K562 (cell line): ENCODE results near the gene ZNF219. TPM values are rescaled to one million over a fixed set of nuclear protein-coding genes. Genes with fewer than 3 reads are reported as not detected.

Experiments
- ATAC-seq: fragments of 200-7000 bp; cut with Tn5 transposase; 3 replicates; pipeline ENCODE4 v1.9.1; 2020; ENCODE audit warnings: moderate library complexity
- BruUV-seq: library from RNA; stranded (reverse); fragments of 400-500 nt; replicated peaks from 2 replicates; lab custom pipeline; 2021; lab: Mats Ljungman, UMichigan
- CTCF ChIA-PET: fragments of 300-600 bp; formaldehyde crosslinking; extraction: SDS; loops from one replicate; lab custom pipeline; 2021; ENCODE audit warnings: low intra/inter-chr PET ratio; lab: Yijun Ruan, JAX
- POLR2A ChIA-PET: fragments of 300-600, 350-650 bp; sonication (Branson Sonifier 250); formaldehyde crosslinking; extraction: SDS; loops from one replicate; lab custom pipeline; 2021; ENCODE audit warnings: antibody characterized with exemption, inconsistent platforms; lab: Yijun Ruan, JAX
- DNase-seq, 4 experiments: peaks; one replicate each; pipeline versions ENCODE4 v3.0.0 to v3.0.0-alpha.2; 2011 to 2018; ENCODE audit warnings: low spot score in 3 of 4, mixed read lengths in 3 of 4; ENCODE audit errors: extremely low read depth in 1 of 4
- FAIRE-seq: peaks from 2 replicates; lab custom pipeline; 2011; peaks lifted over from hg19 to GRCh38; lab: Jason Lieb, UNC
- H2AFZ ChIP-seq: 2 replicates; pipeline ENCODE4 v1.6.0; 2011; ENCODE audit warnings: low read depth, low read length, control low read depth, inconsistent platforms
- H3K27ac ChIP-seq: fragments of 200-600 bp; 3 replicates; pipeline ENCODE4 v1.8.0; 2011; ENCODE audit warnings: low read depth, mild to moderate bottlenecking, control low read depth, inconsistent platforms, low read length, moderate library complexity, mixed read lengths; ENCODE audit errors: extremely low read depth
- H3K27me3 ChIP-seq, 2 experiments: fragments of 300-600 bp in 1 of 2; 2 replicates in 1 of 2; 3 replicates in 1 of 2; pipeline versions ENCODE4 v1.6.0 to v1.8.0; 2011; ENCODE audit warnings: inconsistent platforms in 2 of 2, low read length in 2 of 2, mild to moderate bottlenecking in 1 of 2, mixed read lengths in 1 of 2, moderate library complexity in 1 of 2; ENCODE audit not compliant: control insufficient read depth in 2 of 2, insufficient read depth in 2 of 2
- H3K36me3 ChIP-seq: fragments of 300-600 bp; 3 replicates; pipeline ENCODE4 v1.8.0; 2011; ENCODE audit warnings: mild to moderate bottlenecking, low read length, inconsistent platforms; ENCODE audit not compliant: control insufficient read depth, insufficient read depth
- H3K4me1 ChIP-seq, 2 experiments: fragments of 200-600 bp in 1 of 2; replicated peaks in 1 of 2; 2 replicates in 1 of 2; 3 replicates in 1 of 2; pipeline versions ENCODE4 v1.5.1 to v1.8.0; 2011; ENCODE audit warnings: inconsistent platforms in 2 of 2, low read length in 2 of 2, mild to moderate bottlenecking in 1 of 2, mixed read lengths in 1 of 2, moderate library complexity in 1 of 2; ENCODE audit not compliant: control insufficient read depth in 2 of 2, insufficient read depth in 2 of 2
- H3K4me2 ChIP-seq: 2 replicates; pipeline ENCODE4 v1.6.1; 2011; ENCODE audit warnings: low read length, control low read depth, inconsistent platforms, mixed read lengths; ENCODE audit not compliant: insufficient read depth
- H3K4me3 ChIP-seq: fragments of 200-600 bp; sonication (generic), shearing (Covaris generic); 2 replicates; pipeline ENCODE4 v1.5.1; 2016; ENCODE audit warnings: control low read depth, inconsistent platforms
- H3K79me2 ChIP-seq: fragments of 200-600 bp; 3 replicates; pipeline ENCODE4 v1.8.0; 2011; ENCODE audit warnings: low read length, inconsistent platforms; ENCODE audit not compliant: control insufficient read depth, insufficient read depth
- H3K9ac ChIP-seq, 2 experiments: 2 replicates each; pipeline versions ENCODE4 v1.6.0 to v1.6.1; 2011; ENCODE audit warnings: low read depth in 2 of 2, low read length in 2 of 2, control low read depth in 1 of 2, inconsistent platforms in 1 of 2, mild to moderate bottlenecking in 1 of 2, mixed read lengths in 1 of 2; ENCODE audit not compliant: insufficient read depth in 1 of 2
- H3K9me1 ChIP-seq: one replicate; pipeline ENCODE4 v1.6.0; 2011; ENCODE audit warnings: inconsistent platforms, mild to moderate bottlenecking, low read length, moderate library complexity; ENCODE audit not compliant: control insufficient read depth, insufficient read depth
- H3K9me3 ChIP-seq: replicated peaks from 2 replicates; pipeline ENCODE4 v1.5.1; 2011; ENCODE audit warnings: low read depth, low read length, inconsistent platforms; ENCODE audit not compliant: control insufficient read depth, insufficient read depth
- H4K20me1 ChIP-seq: replicated peaks from 2 replicates; pipeline ENCODE4 v1.6.1; 2011; ENCODE audit warnings: low read length, inconsistent platforms, mixed read lengths; ENCODE audit not compliant: control insufficient read depth, insufficient read depth
- CHD4 ChIP-seq: fragments of 200-600 bp; sonication (generic); IDR thresholded peaks from 3 replicates; pipeline ENCODE4 v1.6.1; 2012; ENCODE audit warnings: low read depth, mild to moderate bottlenecking, mixed read lengths, low read length, inconsistent platforms; ENCODE audit not compliant: insufficient read depth, insufficient replicate concordance, poor library complexity, severe bottlenecking
- CREB1 ChIP-seq, 2 experiments: sonication (generic) in 1 of 2; formaldehyde crosslinking in 1 of 2; IDR thresholded peaks; 2 replicates each; pipeline versions ENCODE4 v1.6.1 to v1.8.0; 2012 to 2022; ENCODE audit warnings: inconsistent platforms in 1 of 2, mild to moderate bottlenecking in 1 of 2, missing genetic modification reagents in 1 of 2, moderate library complexity in 1 of 2
- FOXK1 ChIP-seq: sonication (generic); formaldehyde crosslinking; IDR thresholded peaks from 2 replicates; pipeline ENCODE4 v1.8.0; 2022; ENCODE audit warnings: missing genetic modification reagents, mild to moderate bottlenecking, borderline replicate concordance
- HMG20B ChIP-seq: fragments of 250-450 bp; sonication (Bioruptor Pico); IDR thresholded peaks from 2 replicates; pipeline ENCODE4 v1.5.0; 2021; ENCODE audit warnings: mild to moderate bottlenecking
- ID3 ChIP-seq, 2 experiments: fragments of 250-450 bp in 1 of 2; fragments of 450-650 bp in 1 of 2; sonication (Bioruptor Pico) in 1 of 2; IDR thresholded peaks; 2 replicates each; pipeline versions ENCODE4 v1.6.1 to v1.8.0; 2016 to 2021; ENCODE audit warnings: mild to moderate bottlenecking in 2 of 2, moderate library complexity in 2 of 2, missing compliant biosample characterization in 1 of 2, missing genetic modification characterization in 1 of 2
- KHSRP ChIP-seq: fragments of 450-650 bp; IDR thresholded peaks from 2 replicates; pipeline ENCODE4 v1.6.1; 2017
- MLLT1 ChIP-seq, 2 experiments: fragments of 450-650 bp; IDR thresholded peaks; 2 replicates each; pipeline ENCODE4 v1.6.1; 2016
- RFX1 ChIP-seq: fragments of 450-650 bp; IDR thresholded peaks from 2 replicates; pipeline ENCODE4 v1.6.1; 2016; ENCODE audit warnings: mild to moderate bottlenecking, moderate library complexity
- SMAD1 ChIP-seq: fragments of 150-350 bp; IDR thresholded peaks from 2 replicates; pipeline ENCODE4 v1.6.1; 2014; ENCODE audit warnings: low read length, low read depth; ENCODE audit not compliant: partially characterized antibody
- SMAD3 ChIP-seq: fragments of 450-650 bp; formaldehyde crosslinking; conservative IDR thresholded peaks from 2 replicates; pipeline ENCODE4 v1.4.0; 2020; ENCODE audit warnings: mild to moderate bottlenecking
- SMARCC2 ChIP-seq: fragments of 450-650 bp; IDR thresholded peaks from 2 replicates; pipeline ENCODE4 v1.6.1; 2017; ENCODE audit warnings: antibody characterized with exemption, moderate library complexity, mild to moderate bottlenecking, low read depth
- XRCC3 ChIP-seq: fragments of 450-650 bp; IDR thresholded peaks from 2 replicates; pipeline ENCODE4 v1.6.1; 2017; ENCODE audit warnings: mild to moderate bottlenecking, moderate library complexity
- ZNF75A ChIP-seq: fragments of 450-650 bp; formaldehyde crosslinking; IDR thresholded peaks from 2 replicates; pipeline ENCODE4 v1.4.0; 2020; ENCODE audit warnings: mild to moderate bottlenecking
- ZNF766 ChIP-seq: fragments of 200-800 bp; sonication (Bioruptor generic); conservative IDR thresholded peaks from 2 replicates; pipeline ENCODE4 v1.6.1; 2016; ENCODE audit warnings: missing genetic modification characterization, missing compliant biosample characterization
- WGBS: fragments of 100-300 bp; shearing (Covaris generic); methylation state at CpG from one replicate; pipeline ENCODE4 v1.1.6; 2016; ENCODE audit warnings: low coverage, mixed read lengths; ENCODE audit not compliant: insufficient coverage; ENCODE audit errors: missing lambda C conversion rate; 5-methylcytosine and 5-hydroxymethylcytosine counted together
- in situ Hi-C: fragments of 300-500 bp; cut with MboI; formaldehyde crosslinking; loops from 4 replicates; pipeline ENCODE4 v1.15.0; 2018; ENCODE audit warnings: inconsistent platforms, mixed read lengths
- intact Hi-C: fragments of 100-400 bp; cut with micrococcal nuclease; formaldehyde crosslinking; loops from 2 replicates; pipeline ENCODE4 v1.14.2; 2022
- polyA plus RNA-seq, 8 experiments: library from polyadenylated mRNA; depleted of rRNA in 4 of 8; stranded (reverse) in 5 of 8; unstranded in 3 of 8; fragments of >200 nt; fragmentation: Nextera tagmentation in 2 of 8; fragmentation: Illumina TruSeq in 1 of 8; extraction: Ambion mirVana in 2 of 8; extraction: Trizol in 1 of 8; gene quantifications; 2 replicates each; pipeline versions ENCODE4 v1.2.1 to v1.2.3, GENCODE V29; 2011 to 2014; ENCODE audit warnings: inconsistent platforms in 1 of 8, missing spikeins in 1 of 8
- total RNA-seq, 7 experiments: library from RNA; depleted of rRNA in 6 of 7; stranded (reverse); fragments of >200 nt in 6 of 7; fragmentation: Illumina TruSeq in 2 of 7; extraction: Trizol in 2 of 7; gene quantifications; 2 replicates each; pipeline versions ENCODE4 v1.2.1 to v1.2.3, GENCODE V29; 2011 to 2021; ENCODE audit warnings: low replicate concordance in 1 of 7

The ZNF219 gene
- total and polyA plus RNA-seq, 9 of the 15 experiments (the other 6 are each of a cell fraction or from before 2014, with no cell fraction given) = 0.29 to 10.6 (median 2.8) TPM

GRCh38 chr14:21120686-21121085, 22.2 kb upstream of the ZNF219 start:
- Histone ChIP-seq H3K9me1 (no peaks in the 10 kb centered on the region), H3K9ac (no peak overlapping the region), H3K27me3 (no peaks in the 10 kb centered on the region), H3K9me3 (no peaks in the 10 kb centered on the region), H3K27ac (no peak overlapping the region), H3K4me3 (no peak overlapping the region), H3K4me2 (no peak overlapping the region), H3K79me2 (no peaks in the 10 kb centered on the region), H2AFZ (no peak overlapping the region), H3K36me3 (no peaks in the 10 kb centered on the region), H4K20me1 (no peaks in the 10 kb centered on the region), H3K4me1 (no peaks in the 10 kb centered on the region; a peak in 1 of 5 replicates)
- DNase-seq = no peak
- CTCF ChIA-PET = no interaction called here
- POLR2A ChIA-PET = no interaction called here
- 50% methylated on average over 6 of the region's 6 CpGs for WGBS
- no TSS peak for BruUV-seq
- intact Hi-C loops = no loop called here
- FAIRE-seq = no peak
- ATAC-seq = no peak
- in situ Hi-C loops = no loop called here
- no peak for TF ChIP-seq KHSRP
- no peak for TF ChIP-seq SMAD3
- TF ChIP-seq RFX1 = no peak
- TF ChIP-seq MLLT1 (IDR thresholded peaks at IDR 0.05) = no peak
- TF ChIP-seq ID3 (CRISPR knock-in tag; IDR thresholded peaks at IDR 0.05) = no peak
- TF ChIP-seq ID3 (tag; IDR thresholded peaks at IDR 0.05) = no peak
- no peak for TF ChIP-seq CREB1 (IDR thresholded peaks at IDR 0.05)
- no peak for TF ChIP-seq CREB1 (CRISPR knock-in tag; IDR thresholded peaks at IDR 0.05)
- TF ChIP-seq SMARCC2 = no peak
- no peak for TF ChIP-seq XRCC3
- TF ChIP-seq ZNF766 (CRISPR knock-in tag) = no peak
- no peak for TF ChIP-seq CHD4
- no peak for TF ChIP-seq SMAD1
- TF ChIP-seq FOXK1 (CRISPR knock-in tag) = no peak
- no peak for TF ChIP-seq ZNF75A (CRISPR knock-in tag)
- no peak for TF ChIP-seq HMG20B (CRISPR knock-in tag)
